Stimulated activated CD4-positive, alpha-beta T cell treated with anti-CD3 and anti-CD28 coated beads, TNF-alpha, amount 100 ng/mL, for 48 hours (primary cell): ENCODE results near the gene EIF6.
"Not testable (repeated sequence)": the region's sequence is repeated elsewhere in the genome, so short reads cannot be mapped to it uniquely, and the experiment has no call there.

Experiments
- DNase-seq, 3 donors: peaks; one replicate each; pipeline ENCODE4 v3.0.0-alpha.2; 2020; ENCODE audit warnings: low read depth in 3 of 3

The EIF6 gene

GRCh38 chr20:35254448-35254999, 30.0 kb downstream of the EIF6 start:
- no peak for DNase-seq

- no peak for DNase-seq
Observed at GRCh38 chr20:35253010-35253409, 31.6 kb downstream of the EIF6 start.

- not testable (repeated sequence) for DNase-seq
Observed at GRCh38 chr20:35252598-35252997, 32.0 kb downstream of the EIF6 start.

DNA sequence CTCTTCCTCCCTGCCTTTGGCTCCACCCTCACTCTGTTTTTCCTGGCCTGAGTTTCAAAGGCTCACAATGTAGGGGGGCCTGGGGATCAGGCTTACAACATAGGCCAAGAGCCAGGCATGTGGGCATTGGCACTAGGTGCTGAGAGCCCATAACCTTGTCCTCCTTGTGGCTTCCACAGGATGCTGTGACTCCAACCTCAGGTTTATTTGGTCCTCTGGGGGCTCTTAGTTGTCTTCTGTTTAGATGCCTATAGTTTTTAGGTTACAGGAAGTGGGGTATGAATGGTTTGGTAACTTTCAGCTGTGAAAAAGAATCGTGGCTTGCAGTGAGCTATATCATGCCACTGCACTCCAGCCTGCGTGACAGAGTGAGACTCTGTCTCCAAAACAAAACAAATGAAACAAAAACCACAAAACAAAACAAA, 32.5 kb downstream of the EIF6 start:
- no peak for DNase-seq

GRCh38 chr20:35251613-35251940, 33.0 kb downstream of the EIF6 start:
- no peak for DNase-seq

- DNase-seq = no peak
Observed at GRCh38 chr20:35248641-35249475, 35.7 kb downstream of the EIF6 start.

DNA sequence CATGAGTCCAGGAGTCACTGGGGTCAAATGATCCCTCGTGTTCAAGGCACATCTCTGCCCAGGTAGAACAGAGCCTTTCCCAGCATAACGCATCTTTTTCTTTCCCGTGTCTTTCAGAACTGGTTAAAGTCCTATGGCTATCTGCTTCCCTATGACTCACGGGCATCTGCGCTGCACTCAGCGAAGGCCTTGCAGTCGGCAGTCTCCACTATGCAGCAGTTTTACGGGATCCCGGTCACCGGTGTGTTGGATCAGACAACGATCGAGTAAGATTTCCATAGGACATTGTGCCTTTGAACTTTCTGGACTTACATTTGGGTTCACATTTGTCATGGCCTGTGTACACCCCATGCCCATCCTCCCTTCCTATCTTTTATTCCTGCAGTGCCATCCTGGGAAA, 37.8 kb downstream of the EIF6 start:
- no peak for DNase-seq

- DNase-seq = no peak
Observed at GRCh38 chr20:35243986-35244385, 40.6 kb downstream of the EIF6 start.

DNA sequence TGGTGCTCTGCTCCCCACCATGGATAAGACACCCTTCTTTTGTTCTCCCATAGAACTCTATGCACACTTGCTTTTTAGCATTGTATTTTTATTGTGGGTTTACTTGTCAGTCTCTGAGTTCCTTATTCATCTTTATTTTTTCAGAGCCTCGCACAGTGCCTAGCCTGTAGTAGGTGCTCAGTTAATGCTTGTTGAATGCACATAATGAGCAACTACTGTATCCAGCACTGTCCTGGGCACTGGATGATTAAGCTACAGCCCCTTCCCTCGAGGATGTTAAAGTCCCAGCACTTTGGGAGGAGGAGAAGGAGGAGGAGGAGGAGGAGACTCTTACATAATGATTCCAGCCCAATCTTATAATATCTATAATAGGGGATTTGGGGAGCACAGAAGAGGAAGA, 41.3 kb downstream of the EIF6 start:
- no peak for DNase-seq

DNA sequence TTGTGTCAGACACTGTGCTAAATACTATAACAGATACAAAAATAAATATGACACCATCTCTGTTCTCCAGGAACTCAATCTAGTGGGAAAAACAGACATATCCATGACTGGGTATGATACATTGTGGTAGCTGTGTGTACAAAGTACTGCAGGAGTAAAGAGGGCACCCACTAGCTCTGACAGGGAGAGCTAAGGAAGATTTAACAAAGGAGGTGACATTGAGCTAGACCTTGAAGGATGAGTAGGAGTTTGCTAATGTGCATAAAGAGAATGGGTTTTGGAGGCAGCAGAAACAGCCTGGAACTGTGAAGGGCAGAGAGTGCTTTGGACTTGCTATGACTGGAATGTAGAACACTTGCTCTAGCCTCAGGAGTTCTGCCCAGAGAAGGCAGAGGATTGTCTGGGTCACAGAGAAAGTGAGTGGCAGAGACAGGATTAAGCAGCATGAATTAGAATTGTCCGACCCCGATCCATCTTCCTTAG, 43.7 kb downstream of the EIF6 start:
- DNase-seq = no peak

- no peak for DNase-seq
Observed at GRCh38 chr20:35240083-35240810, 44.3 kb downstream of the EIF6 start.

DNA sequence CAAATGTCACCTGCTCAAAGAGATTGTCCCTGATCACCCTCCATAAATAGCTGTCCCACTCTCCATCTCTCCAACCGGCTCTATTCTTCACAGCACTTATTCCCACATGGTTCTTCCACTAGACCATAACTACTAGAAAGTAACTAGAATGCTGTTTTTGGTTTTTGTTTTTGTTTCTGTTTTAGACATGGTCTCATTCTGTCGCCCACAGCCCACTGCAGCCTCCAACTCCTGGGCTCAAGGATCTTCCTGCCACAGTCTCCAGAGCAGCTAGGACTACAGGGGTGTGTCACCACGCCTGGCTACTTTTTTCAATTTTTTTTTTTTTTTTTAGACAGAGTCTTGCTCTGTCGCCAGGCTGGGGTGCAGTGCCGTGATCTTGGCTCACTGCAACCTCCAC, 45.8 kb downstream of the EIF6 start:
- DNase-seq = no peak

- DNase-seq = no peak
Observed at GRCh38 chr20:35238170-35238569, 46.4 kb downstream of the EIF6 start.

GRCh38 chr20:35237486-35237885, 47.1 kb downstream of the EIF6 start:
- no peak for DNase-seq

GRCh38 chr20:35235881-35236280, 48.7 kb downstream of the EIF6 start:
- no peak for DNase-seq

- no peak for DNase-seq
Observed at GRCh38 chr20:35232575-35232974, 52.0 kb downstream of the EIF6 start.
